ENCODE results near the gene LCNL1. TPM values are rescaled to one million over a fixed set of nuclear protein-coding genes. Genes with fewer than 3 reads are reported as not detected.

The LCNL1 gene
- total RNA-seq, 1 donor: 3.5 TPM

DNA sequence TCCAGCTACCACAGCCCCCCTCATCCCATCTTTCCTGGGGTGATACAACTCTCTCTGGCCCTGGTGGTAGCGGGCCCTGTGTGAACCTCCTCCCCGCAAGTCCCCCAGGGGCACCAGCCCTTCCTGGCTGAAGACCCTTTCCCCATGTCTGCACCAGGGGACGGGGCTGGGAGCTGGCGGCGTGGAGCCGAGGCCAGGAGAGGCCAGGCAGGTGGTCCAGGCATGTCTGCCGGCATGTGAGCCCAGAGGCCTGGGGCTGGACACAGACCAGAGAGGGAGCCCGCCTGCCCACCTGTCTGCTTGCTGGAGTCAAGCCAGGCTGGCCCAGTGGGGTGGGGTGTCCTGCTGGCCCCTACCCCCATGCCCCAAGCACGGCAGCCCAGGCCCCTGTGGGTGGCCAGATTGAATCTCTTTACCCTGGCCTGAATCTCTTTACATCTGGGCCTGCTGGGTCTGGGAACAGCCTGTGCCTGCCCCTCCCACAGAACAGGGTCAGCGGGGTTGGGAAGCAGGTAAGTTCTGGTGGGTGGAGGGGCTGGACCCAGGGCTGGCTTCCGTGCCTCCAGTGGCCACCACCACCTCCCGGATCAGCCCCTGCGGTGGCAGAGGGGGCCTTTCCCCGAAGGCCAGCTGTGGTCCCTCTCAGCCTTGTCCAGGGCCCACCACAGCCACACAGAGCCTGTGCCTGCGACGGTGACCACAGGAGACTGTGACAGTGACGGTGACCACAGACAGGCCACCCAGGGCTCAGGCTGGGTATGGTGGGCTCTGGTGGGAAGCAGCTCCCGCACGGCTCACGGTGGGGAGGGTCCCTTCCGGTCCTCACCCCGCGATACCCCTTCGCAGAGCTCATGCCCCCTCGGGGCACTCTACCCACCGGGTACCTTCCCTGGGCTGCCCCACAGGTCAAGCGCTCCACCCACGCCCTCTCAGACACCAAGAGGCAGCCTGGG is 23.6 kb upstream of the LCNL1 start:
- no peak overlapping the region for H3K4me3 ChIP-seq (ENCODE audit: low read depth, low read length)
- TF ChIP-seq, protein P1, sequence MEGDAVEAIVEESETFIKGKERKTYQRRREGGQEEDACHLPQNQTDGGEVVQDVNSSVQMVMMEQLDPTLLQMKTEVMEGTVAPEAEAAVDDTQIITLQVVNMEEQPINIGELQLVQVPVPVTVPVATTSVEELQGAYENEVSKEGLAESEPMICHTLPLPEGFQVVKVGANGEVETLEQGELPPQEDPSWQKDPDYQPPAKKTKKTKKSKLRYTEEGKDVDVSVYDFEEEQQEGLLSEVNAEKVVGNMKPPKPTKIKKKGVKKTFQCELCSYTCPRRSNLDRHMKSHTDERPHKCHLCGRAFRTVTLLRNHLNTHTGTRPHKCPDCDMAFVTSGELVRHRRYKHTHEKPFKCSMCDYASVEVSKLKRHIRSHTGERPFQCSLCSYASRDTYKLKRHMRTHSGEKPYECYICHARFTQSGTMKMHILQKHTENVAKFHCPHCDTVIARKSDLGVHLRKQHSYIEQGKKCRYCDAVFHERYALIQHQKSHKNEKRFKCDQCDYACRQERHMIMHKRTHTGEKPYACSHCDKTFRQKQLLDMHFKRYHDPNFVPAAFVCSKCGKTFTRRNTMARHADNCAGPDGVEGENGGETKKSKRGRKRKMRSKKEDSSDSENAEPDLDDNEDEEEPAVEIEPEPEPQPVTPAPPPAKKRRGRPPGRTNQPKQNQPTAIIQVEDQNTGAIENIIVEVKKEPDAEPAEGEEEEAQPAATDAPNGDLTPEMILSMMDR (IDR thresholded peaks at IDR 0.05; ENCODE audit: insufficient read depth, low read depth, low read length): no peak
- no peak for DNase-seq (ENCODE audit: low read depth)

DNA sequence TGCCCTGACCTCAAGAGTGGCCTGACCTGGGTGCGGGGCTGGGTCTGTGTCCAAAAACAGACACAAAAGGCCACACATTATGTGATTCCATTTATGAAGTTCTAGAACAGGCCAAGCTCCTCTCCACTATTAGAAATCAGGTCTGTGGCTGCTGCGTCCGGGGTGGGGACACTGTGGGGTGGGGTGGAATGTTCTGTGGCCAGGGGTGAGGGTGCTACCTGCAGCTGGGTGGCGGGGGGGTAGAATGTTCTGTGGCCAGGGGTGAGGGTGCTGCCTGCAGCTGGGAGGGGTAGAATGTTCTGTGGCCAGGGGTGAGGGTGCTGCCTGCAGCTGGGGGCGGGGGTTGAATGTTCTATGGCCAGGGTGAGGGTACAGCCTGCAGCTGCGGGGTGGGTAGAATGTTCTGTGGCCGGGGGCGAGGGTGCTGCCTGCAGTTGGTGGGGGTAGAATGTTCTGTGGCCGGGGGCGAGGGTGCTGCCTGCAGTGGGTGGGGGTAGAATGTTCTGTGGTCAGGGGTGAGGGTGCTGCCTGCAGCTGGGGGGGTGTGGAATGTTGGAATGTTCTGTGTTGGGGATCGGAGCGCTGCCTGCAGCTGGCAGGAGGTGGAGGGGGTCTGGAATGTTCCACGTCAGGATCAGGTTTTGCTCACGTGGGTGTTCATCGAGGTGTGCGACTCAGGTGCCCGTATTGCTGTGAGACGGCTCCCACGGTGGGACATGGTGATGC is 22.4 kb upstream of the LCNL1 start:
- H3K4me3 ChIP-seq (ENCODE audit: low read depth, low read length): no peak overlapping the region
- DNase-seq (ENCODE audit: low read depth): no peak
- TF ChIP-seq, protein P1 (IDR thresholded peaks at IDR 0.05; ENCODE audit: insufficient read depth, low read depth, low read length): no peak

DNA sequence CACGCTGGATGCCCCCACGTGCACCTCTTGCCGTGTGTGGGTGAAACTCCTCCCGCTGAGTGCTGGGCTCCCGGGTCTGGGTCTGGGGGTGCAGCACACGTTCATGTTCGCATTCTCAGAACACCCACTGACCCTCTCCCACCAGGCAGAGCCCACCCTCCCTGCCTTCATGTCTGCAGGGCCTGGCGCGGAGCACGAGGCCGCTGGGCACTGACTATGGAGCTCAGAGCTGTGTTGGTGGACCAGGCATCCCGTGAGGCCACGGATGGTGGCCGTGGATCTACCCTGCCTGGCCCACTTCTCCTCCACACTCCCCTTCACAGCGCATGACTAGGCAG is 21.9 kb upstream of the LCNL1 start:
- no peak for DNase-seq (ENCODE audit: low read depth)
- TF ChIP-seq, protein P1 (IDR thresholded peaks at IDR 0.05; ENCODE audit: insufficient read depth, low read depth, low read length): no peak
- no peak overlapping the region for H3K4me3 ChIP-seq (ENCODE audit: low read depth, low read length)

DNA sequence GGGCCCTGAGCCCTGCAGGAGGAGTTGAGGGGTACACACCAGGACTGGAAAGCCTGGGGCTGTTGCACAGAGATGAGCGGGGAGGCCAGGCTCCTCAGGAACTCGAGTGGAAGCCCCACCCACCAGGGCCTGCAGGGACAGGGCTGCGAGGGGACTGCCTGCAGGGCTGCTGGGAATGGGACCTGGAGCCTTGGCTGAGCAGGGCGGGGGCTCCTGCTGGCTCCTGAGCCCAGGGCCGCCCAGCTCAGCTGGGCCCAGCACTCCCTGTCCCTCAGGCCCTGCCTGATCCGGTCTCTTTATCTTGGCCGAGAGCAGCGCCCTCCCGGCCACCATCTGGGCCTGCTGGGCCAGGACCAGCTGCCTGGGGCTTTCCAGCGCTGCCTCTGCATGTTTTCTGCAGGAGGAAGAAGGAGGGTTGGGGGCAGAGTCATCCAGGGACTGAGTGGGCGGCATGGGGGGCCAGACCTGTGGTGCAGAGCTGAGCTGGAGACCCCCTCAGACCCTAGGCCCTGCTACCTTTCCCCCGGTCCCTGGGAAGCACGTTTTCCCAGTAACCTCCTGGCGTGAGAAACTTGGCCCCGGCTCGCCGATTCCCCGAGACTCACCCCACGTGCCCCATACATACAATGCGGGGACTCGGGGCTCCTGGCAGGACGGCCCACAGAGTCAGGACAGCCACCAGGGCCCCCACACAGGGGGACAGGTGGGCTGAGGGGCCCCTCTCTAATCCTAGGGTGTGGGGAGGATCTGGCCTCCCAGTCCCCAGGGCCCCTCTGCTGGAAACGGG is 21.3 kb upstream of the LCNL1 start:
- TF ChIP-seq, protein P1 (IDR thresholded peaks at IDR 0.05; ENCODE audit: insufficient read depth, low read depth, low read length): no peak
- no peak for DNase-seq (ENCODE audit: low read depth)

DNA sequence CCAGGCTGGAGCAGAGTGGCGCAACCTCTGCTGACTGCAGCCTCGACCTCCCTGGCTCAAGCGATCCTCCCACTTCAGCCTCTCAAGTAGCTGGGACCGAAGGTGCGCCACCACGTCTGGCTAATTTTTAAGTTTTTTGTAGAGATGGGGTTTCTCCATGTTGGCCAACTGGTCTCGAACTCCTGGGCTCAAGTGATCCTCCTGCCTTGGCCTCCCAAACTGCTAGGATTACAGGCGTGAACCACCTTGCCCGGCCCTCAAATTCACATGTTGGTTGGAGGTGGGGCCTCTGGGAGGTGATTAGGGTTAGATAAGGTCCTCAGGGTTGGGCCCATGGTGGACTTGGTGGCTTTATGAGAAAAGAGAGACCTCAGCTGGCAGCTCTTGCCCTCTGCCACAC is 20.6 kb upstream of the LCNL1 start:
- TF ChIP-seq, protein P1 (IDR thresholded peaks at IDR 0.05; ENCODE audit: insufficient read depth, low read depth, low read length): no peak
- H3K4me3 ChIP-seq (ENCODE audit: low read depth, low read length): no peak overlapping the region
- no peak for DNase-seq (ENCODE audit: low read depth)

More for the DNA sequence above, 21.3 kb upstream of the LCNL1 start:
- H3K4me3 ChIP-seq (ENCODE audit: low read depth, low read length): no peak overlapping the region

DNA sequence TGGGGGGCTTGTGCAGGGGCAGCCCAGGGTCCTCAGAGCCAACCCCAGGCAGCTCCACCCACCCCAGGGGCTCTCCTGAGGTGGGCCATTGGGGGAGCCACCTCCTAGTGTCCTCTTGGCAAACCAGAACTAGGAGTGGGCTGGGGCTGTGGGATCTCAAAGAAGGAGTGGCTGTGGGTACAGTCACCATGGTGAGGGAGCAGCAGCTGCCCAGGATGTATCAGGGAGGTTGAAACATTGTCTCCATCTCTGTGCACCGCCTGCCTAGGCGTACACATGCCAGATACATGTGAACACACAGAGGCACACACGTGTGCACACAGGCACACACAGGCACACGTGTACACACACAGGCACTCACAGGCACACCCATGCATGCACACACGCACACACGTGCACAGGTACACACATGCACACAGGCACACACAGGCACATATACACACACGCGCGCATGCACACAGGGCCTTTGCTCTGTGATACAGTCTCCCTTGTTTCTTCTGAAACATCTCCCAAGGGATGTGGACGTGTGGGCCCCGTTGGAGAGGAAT is 20.0 kb upstream of the LCNL1 start:
- no peak for DNase-seq (ENCODE audit: low read depth)
- TF ChIP-seq, protein P1 (IDR thresholded peaks at IDR 0.05; ENCODE audit: insufficient read depth, low read depth, low read length): no peak
- H3K4me3 ChIP-seq (ENCODE audit: low read depth, low read length): no peak overlapping the region

Data from fibroblast of villous mesenchyme (primary cell).